Neuron (in vitro differentiated cells): Measurements from ENCODE around the gene FRAT2.

Experiments used
- H2AFZ ChIP-seq: one replicate; pipeline ENCODE4 v1.6.1; 2013; ENCODE audit warnings: low read depth, mild to moderate bottlenecking, inconsistent platforms, low read length, moderate library complexity
- H3K27me3 ChIP-seq: one replicate; pipeline ENCODE4 v1.6.1; 2013; ENCODE audit warnings: low read length; ENCODE audit not compliant: insufficient read depth
- H3K36me3 ChIP-seq: one replicate; pipeline ENCODE4 v1.6.1; 2013; ENCODE audit warnings: low read length; ENCODE audit not compliant: insufficient read depth
- H3K4me1 ChIP-seq: one replicate; pipeline ENCODE4 v1.6.1; 2013; ENCODE audit warnings: low read length; ENCODE audit not compliant: insufficient read depth
- H3K4me3 ChIP-seq: 2 replicates; pipeline ENCODE4 v1.5.1; 2013; ENCODE audit warnings: mild to moderate bottlenecking, low read length, moderate library complexity
- H3K9me3 ChIP-seq: one replicate; pipeline ENCODE4 v1.6.1; 2013; ENCODE audit warnings: low read length

FRAT2 gene

DNA sequence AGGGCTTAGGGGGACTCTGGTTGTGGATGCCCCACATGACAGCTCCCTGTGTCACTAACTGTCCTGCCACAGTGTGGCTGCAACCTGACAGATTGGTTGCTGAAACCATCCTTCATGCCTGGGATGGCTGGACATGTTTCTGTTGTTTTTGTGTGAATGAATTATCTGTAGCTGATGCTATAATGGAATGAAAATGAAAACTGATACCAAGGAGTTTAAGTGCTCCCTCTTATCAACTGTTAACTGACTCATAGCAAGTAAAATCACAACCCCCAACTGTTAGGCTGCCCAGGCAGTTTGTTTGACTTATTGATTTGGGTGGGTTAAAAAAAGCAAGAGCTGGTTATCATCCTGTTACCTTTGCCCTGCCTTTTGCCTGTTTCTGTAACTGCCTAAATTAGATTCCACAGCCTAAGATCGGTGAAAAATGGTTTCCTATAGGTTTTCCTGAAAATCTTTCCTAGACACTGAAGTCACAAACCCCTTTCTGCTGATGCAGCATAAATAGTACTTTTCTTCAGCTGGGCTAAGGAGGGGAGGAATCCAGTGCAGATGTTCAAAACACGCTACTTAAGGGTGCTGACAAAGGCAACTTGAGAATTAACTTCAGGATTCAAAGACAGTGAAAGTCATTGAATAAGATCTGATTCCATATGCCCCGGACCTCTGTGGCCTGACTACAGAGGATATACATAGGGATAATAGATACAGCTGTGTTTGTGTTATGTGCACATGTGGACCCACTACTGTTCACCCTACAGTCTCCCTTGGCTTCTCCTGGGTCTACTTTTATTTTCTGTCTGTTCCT is 5.7 kb downstream of the FRAT2 start:
- peaks cover 15% of the 10 kb centered on the region for H3K4me1 ChIP-seq
- H3K36me3 ChIP-seq = peaks cover 2% of the 10 kb centered on the region
- no peak overlapping the region for H2AFZ ChIP-seq
- H3K4me3 ChIP-seq = no peak overlapping the region
- no peaks in the 10 kb centered on the region for H3K9me3 ChIP-seq
- H3K27me3 ChIP-seq = no peaks in the 10 kb centered on the region

- peaks cover 2% of the 10 kb centered on the region for H3K36me3 ChIP-seq
- no peak overlapping the region for H3K4me3 ChIP-seq
- H3K9me3 ChIP-seq = no peaks in the 10 kb centered on the region
- peaks cover 9% of the 10 kb centered on the region for H3K4me1 ChIP-seq
- no peaks in the 10 kb centered on the region for H3K27me3 ChIP-seq
- H2AFZ ChIP-seq = no peak overlapping the region
Measured at GRCh38 chr10:97327348-97328294, 6.9 kb downstream of the FRAT2 start.

DNA sequence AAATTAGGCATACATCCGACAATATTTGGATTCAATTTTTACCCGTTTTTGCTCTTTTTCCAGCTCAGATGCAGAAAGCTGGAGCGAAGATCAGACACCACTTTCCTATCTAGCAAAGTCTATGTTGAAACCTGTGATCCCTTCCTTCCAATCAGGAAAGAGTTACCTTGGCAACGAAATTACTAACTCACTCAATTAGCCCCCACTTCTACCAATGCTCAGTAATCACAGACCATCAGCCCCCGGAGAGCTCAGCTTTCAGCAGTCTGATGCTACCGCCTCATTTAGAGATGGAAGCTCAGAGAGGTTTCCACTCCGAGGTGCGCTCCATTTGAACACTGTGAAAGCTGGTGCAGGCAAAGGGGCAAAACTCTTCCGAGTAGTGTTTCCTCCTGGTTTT is 8.8 kb downstream of the FRAT2 start:
- peaks cover 2% of the 10 kb centered on the region for H3K36me3 ChIP-seq
- H3K4me3 ChIP-seq = no peak overlapping the region
- H3K4me1 ChIP-seq = peaks cover 7% of the 10 kb centered on the region
- peaks cover 2% of the 10 kb centered on the region for H3K9me3 ChIP-seq
- H2AFZ ChIP-seq = no peak overlapping the region
- H3K27me3 ChIP-seq = no peaks in the 10 kb centered on the region

GRCh38 chr10:97323501-97323900 is 11.0 kb downstream of the FRAT2 start:
- Histone ChIP-seq H3K4me1 (peaks cover 19% of the 10 kb centered on the region), H3K27me3 (no peaks in the 10 kb centered on the region), H3K9me3 (peaks cover 2% of the 10 kb centered on the region), H3K36me3 (no peaks in the 10 kb centered on the region), H3K4me3 (no peak overlapping the region), H2AFZ (no peak overlapping the region)

DNA sequence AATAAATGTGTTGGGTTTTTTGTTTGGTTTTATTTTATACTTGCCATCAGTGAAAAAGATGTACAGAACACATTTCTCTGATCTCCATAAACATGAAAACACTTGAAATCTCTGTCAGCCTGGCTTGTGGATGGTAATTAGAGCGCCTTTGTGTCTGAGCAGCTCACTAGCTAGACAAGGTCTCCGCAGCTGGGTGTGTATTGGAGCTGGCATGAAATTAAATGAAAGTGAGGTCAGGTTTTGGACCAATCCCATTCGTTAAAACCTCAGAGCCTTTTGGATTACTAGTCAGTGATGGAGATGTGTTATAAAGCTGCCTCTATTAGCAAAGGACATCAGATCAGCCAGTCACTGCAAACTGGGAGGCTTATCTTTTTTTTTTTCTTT is 12.7 kb downstream of the FRAT2 start:
- H3K4me1 ChIP-seq = peaks cover 20% of the 10 kb centered on the region
- no peak overlapping the region for H3K4me3 ChIP-seq
- H3K36me3 ChIP-seq = no peaks in the 10 kb centered on the region
- no peak overlapping the region for H2AFZ ChIP-seq
- no peaks in the 10 kb centered on the region for H3K27me3 ChIP-seq
- peaks cover 2% of the 10 kb centered on the region for H3K9me3 ChIP-seq

DNA sequence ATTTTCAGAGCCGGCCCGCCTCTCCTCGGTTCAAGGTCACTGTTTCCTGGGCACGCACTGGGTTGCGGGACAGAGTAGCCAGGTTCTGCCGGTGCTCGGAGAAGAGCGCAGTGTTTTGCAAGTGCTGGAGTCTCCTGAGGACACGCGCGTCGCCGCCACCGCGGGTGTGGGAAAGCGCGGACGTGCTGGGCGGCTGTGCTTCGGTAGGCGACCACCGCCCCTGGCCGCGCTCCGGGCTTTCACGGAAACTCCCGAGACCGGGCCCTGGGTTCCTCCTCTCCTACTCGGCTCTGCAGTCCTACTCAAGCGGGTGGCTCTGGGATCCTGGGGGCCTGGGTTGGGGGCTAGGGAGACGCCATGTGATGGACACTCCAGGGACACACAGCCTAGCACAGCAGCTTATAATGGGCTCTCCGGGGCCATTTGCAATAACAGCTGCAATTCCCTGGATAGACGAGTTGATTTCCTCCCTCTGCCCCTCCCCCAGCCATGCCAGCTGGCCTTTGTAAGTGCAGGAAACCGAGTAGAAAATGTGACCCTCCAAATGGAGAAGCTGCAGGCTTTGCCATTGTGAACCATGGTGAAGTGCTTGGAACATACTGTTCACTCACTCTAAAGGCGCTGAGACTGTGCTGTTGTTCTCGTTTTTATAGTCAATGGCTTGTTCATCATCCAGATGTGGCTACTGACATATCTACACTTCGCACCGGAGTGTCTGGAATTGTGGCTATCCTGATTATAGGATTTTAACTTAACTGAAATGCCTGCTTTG is 13.3 kb downstream of the FRAT2 start:
- H3K36me3 ChIP-seq = no peaks in the 10 kb centered on the region
- no peaks in the 10 kb centered on the region for H3K27me3 ChIP-seq
- no peak overlapping the region for H2AFZ ChIP-seq
- H3K9me3 ChIP-seq = peaks cover 2% of the 10 kb centered on the region
- peaks cover 20% of the 10 kb centered on the region for H3K4me1 ChIP-seq
- no peak overlapping the region for H3K4me3 ChIP-seq

DNA sequence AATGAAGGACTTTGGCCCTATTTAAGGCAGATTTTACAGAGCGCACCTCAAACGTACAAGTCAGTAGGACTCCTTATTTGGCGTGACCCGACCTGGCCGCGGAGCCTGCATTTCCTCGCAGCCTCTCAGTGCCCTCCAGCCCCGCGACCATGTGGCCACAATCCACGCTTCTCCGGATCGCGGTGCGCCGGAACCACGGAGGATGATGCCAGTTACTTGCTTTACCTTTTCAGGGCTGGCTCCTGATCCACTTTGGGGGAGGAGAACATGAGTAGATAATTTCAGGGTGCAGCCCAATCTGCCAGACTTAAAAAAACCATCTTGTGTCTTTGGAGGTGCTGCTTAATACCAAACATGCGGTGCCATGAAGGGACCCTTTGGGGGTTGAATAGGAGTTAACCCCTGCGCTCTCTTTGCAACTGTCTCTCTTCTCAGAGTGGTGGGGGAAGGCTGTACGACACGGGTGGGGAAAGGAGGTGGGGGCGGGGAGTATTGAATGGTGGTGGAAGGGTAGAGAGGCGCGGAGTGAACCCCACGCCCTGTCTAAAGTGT is 14.0 kb downstream of the FRAT2 start:
- Histone ChIP-seq H3K36me3 (no peaks in the 10 kb centered on the region), H3K27me3 (peaks cover 4% of the 10 kb centered on the region), H2AFZ (no peak overlapping the region), H3K4me3 (peak overlapping the region; percentile 69), H3K4me1 (peaks cover 20% of the 10 kb centered on the region), H3K9me3 (peaks cover 2% of the 10 kb centered on the region)

DNA sequence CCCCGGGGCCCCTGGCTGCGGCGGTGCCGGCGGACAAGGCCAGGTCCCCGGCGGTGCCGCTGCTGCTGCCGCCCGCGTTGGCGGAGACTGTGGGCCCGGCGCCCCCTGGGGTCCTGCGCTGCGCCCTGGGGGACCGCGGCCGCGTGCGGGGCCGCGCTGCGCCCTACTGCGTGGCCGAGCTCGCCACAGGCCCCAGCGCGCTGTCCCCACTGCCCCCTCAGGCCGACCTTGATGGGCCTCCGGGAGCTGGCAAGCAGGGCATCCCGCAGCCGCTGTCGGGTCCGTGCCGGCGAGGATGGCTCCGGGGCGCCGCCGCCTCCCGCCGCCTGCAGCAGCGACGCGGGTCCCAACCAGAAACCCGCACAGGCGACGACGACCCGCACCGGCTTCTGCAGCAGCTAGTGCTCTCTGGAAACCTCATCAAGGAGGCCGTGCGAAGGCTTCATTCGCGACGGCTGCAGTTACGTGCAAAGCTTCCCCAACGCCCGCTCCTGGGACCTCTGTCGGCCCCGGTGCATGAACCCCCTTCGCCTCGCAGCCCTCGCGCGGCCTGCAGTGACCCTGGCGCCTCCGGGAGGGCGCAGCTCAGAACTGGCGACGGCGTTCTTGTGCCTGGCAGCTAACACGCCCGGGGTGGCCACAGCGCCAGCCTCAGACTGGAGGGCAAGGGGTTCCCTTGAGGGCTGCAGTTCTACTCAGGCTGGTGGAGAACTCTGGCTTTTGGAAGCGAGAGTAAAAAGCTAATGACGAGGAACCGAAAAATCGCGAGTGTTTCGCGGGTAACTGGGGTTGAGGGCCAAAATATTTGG is 14.7 kb downstream of the FRAT2 start:
- Histone ChIP-seq H3K4me3 (peak overlapping the region; percentile 69), H3K4me1 (peaks cover 20% of the 10 kb centered on the region), H3K9me3 (peaks cover 2% of the 10 kb centered on the region), H3K36me3 (no peaks in the 10 kb centered on the region), H2AFZ (peak overlapping the region; percentile 50), H3K27me3 (peaks cover 7% of the 10 kb centered on the region)

- Histone ChIP-seq H2AFZ (peak within 1 kb of the TSS; percentile 50), H3K4me3 (peak within 1 kb of the TSS; percentile 69), H3K27me3 (peaks cover 7% of the 10 kb centered on the region), H3K9me3 (peaks cover 2% of the 10 kb centered on the region), H3K36me3 (no peaks in the 10 kb centered on the region), H3K4me1 (peaks cover 20% of the 10 kb centered on the region)
Measured at GRCh38 chr10:97318772-97319651, 15.5 kb downstream of the FRAT2 start, which contains the start of gene FRAT1. Gene FRAT1 (plus strand): TSS chr10:97319271. CDS start chr10:97319454, 183 bp downstream.

GRCh38 chr10:97314671-97315070 is 19.9 kb downstream of the FRAT2 start:
- peaks cover 9% of the 10 kb centered on the region for H3K27me3 ChIP-seq
- H2AFZ ChIP-seq = no peak overlapping the region
- peaks cover 3% of the 10 kb centered on the region for H3K4me1 ChIP-seq
- no peak overlapping the region for H3K4me3 ChIP-seq
- H3K9me3 ChIP-seq = no peaks in the 10 kb centered on the region
- H3K36me3 ChIP-seq = no peaks in the 10 kb centered on the region

DNA sequence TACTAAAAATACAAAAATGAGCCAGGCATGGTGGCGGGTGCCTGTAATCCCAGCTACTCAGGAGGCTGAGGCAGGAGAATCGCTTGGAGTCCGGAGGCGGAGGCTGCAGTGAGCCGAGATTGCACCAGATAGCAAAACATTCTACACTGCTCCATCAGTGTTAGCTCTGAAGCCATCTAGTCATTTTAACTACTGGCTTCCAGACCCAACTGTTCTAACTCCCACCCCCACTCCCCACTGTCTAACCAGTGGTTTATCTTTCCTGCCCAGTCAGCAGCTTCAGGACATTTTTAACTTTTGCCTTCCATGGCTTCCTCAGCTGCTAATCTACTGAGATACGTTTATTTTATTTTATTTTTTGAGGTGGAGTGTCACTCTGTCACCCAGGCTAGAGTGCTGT is 21.6 kb downstream of the FRAT2 start:
- H3K9me3 ChIP-seq = no peaks in the 10 kb centered on the region
- no peak overlapping the region for H2AFZ ChIP-seq
- no peaks in the 10 kb centered on the region for H3K4me1 ChIP-seq
- H3K4me3 ChIP-seq = no peak overlapping the region
- no peaks in the 10 kb centered on the region for H3K36me3 ChIP-seq
- peaks cover 9% of the 10 kb centered on the region for H3K27me3 ChIP-seq
